ENCODE results near the gene ATP12A.

DNA sequence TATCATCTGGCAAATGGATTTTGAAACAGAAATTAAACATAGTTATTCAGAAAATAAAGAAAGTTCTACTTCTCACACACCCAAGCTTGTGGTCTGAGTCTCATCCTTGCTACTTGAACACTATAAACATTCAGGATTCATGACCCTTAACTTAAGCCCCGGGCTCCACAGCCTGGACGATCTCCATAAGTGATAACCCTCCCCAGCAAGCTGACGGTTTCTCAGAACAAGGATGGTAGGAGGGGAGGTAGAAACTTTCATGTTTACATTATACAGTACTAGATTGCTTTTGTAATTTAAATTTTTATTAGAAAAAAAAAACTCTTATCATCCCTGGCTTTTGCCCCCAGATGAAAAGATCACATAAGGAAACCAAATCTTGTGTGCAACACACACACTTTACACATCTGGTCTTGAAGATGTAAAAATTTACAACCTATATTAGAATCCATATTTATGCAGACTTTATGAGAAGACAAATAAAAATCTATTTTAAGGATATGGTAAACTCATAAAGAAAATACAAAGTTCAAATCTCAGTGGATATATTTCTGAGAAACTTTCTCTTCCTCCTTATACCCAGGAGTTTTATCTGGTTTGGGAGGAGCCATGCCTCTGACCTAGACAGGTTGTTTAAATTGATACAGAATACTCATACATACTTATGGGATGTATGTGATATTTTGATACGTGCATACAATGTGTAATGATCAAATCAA lies 20.0 kb upstream of the ATP12A start:
- no peak for TF ChIP-seq POLR2A (IDR thresholded peaks at IDR 0.05; ENCODE audit: low read depth)
- TF ChIP-seq, protein P1, sequence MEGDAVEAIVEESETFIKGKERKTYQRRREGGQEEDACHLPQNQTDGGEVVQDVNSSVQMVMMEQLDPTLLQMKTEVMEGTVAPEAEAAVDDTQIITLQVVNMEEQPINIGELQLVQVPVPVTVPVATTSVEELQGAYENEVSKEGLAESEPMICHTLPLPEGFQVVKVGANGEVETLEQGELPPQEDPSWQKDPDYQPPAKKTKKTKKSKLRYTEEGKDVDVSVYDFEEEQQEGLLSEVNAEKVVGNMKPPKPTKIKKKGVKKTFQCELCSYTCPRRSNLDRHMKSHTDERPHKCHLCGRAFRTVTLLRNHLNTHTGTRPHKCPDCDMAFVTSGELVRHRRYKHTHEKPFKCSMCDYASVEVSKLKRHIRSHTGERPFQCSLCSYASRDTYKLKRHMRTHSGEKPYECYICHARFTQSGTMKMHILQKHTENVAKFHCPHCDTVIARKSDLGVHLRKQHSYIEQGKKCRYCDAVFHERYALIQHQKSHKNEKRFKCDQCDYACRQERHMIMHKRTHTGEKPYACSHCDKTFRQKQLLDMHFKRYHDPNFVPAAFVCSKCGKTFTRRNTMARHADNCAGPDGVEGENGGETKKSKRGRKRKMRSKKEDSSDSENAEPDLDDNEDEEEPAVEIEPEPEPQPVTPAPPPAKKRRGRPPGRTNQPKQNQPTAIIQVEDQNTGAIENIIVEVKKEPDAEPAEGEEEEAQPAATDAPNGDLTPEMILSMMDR (IDR thresholded peaks at IDR 0.05): no peak
- no peak for TF ChIP-seq POLR2AphosphoS5 (IDR thresholded peaks at IDR 0.05)
